T-helper 22 cell (primary cell): Measurements from ENCODE around the gene TIPARP.

ENCODE experiments used
- DNase-seq: peaks from one replicate; pipeline ENCODE4 v3.0.0-alpha.2; 2020; ENCODE audit warnings: low read depth

The TIPARP gene, protein sequence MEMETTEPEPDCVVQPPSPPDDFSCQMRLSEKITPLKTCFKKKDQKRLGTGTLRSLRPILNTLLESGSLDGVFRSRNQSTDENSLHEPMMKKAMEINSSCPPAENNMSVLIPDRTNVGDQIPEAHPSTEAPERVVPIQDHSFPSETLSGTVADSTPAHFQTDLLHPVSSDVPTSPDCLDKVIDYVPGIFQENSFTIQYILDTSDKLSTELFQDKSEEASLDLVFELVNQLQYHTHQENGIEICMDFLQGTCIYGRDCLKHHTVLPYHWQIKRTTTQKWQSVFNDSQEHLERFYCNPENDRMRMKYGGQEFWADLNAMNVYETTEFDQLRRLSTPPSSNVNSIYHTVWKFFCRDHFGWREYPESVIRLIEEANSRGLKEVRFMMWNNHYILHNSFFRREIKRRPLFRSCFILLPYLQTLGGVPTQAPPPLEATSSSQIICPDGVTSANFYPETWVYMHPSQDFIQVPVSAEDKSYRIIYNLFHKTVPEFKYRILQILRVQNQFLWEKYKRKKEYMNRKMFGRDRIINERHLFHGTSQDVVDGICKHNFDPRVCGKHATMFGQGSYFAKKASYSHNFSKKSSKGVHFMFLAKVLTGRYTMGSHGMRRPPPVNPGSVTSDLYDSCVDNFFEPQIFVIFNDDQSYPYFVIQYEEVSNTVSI

DNA sequence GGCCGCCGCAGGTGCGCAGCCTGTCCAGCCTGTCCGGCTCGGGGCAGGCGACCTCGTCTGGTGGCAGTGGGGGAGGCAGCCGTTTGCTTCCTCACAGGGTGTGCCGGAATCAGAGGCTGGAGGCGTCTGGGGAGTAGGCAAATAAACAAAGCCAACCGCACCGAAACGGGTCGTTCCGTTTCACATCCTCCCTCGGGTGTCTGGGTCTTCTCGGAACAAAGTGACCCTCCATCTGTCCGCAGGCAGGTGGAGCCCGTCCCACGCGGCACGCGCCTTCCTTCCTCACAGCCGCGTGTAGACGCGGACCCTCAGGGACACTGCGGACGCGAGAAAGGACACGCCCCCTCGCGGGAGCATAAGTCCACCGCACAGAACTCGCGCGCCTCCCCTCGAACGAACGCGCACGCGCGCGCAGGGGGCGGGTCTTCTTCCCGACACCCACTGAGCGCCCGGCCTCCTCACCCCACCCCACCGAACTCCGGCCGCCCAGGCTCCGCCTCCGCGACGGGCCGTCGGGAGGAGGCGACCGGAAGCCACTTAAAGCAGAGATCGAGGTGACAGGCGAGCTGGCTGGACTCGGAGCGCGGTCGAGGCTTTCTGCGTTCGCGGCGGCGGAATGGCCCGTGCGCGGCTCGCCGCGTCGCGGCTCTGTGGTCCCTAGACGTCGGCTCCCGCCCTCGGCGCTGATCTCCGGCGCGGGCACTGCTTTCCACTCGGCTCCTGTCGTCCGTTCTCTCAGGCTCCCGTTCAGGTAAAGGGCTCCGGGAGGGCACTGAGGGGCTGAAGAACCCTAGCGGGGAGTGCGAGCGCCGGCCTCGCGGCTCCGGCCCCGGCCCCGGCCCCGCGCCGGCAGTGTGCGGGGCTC is at the start of gene TIPARP:
Gene TIPARP (plus strand): TSS at position 545 of the 865 bp plus-strand sequence. CDS start 3,108 bp downstream, outside the sequence.
- peak; percentile 98 for DNase-seq

DNA sequence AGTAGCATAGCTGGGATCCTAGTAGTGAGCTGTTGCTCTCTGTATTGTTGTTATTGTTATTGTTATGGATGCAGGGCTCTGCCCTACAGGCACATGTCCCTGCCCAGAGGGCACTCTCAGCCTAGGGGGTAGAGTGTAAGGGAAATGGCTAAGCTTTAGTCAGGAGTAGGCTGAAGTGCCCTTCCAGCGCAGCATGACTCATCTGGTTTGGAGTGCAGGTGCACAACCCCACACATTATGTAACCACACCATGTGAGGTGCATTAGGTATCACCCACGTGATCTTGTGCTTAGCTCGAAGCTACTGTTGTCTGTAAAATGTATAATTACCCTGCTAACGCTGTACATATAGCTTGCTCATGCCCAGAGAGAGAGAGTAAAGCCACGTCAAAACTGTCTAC is 48.3 kb upstream of the TIPARP start:
- DNase-seq = no peak

DNA sequence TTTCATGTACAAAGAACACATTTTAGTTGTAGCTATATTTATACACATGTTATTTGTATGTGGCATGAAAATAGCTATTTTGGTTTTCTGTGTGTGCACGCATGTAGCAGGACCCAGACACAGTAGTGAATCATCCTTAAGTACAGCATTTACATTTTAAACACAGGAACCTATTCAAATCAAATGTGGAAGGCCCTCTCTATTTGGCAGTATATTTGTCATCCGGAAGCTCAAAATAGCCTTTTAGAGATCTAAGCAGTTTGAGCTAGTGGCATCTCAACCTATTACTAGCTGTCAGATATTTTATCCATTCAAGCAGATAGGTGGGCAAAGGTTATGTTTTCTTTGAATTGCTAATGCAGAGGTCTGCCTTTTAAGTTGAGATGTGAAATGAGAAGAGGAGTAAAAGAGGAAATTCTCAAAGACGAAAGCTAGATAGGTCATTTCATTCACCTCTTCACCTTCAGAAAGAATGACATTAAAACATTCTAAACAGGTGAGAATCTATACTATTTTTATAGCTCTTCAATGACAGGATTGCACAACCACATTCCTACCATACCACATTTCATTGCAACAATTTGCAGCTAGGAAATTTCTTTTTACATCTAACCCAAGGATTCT is 46.3 kb upstream of the TIPARP start:
- no peak for DNase-seq

DNA sequence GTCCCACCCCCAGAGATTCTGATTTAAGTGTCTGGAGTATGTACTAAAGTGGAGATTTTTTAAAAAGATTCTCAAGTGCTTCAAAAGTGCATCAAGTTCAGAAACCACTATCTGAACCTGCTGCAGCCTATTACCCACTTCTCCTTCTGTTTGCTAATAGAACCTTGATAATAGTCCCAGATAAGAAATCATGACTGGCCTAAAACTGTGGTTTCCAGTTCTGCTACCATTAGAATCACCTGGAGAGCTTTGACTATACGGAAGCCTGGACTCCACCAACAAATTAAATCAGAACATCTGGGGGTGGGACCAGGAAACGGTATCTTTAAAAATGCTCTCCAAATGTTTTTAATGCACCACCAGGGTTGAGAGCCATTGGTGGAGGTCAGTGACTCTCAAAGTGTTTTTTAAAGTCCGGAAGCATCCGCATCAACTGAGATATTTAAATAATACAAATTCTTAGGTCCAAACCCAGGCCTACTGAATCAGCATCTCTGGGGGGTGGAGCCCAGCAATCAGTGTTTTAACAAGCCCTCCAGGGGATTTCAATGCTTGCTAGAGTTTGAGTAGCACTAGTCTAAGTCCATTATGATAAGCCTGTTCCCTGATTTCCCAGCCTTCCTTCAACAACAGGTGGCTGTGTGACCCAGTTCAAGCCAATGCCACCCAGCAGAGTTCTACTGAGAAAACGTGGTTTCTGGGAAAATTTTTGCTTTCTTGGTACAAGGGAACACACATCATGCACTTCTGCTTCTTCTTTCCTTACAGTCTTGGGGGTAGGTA is 45.4 kb upstream of the TIPARP start:
- DNase-seq = no peak

DNA sequence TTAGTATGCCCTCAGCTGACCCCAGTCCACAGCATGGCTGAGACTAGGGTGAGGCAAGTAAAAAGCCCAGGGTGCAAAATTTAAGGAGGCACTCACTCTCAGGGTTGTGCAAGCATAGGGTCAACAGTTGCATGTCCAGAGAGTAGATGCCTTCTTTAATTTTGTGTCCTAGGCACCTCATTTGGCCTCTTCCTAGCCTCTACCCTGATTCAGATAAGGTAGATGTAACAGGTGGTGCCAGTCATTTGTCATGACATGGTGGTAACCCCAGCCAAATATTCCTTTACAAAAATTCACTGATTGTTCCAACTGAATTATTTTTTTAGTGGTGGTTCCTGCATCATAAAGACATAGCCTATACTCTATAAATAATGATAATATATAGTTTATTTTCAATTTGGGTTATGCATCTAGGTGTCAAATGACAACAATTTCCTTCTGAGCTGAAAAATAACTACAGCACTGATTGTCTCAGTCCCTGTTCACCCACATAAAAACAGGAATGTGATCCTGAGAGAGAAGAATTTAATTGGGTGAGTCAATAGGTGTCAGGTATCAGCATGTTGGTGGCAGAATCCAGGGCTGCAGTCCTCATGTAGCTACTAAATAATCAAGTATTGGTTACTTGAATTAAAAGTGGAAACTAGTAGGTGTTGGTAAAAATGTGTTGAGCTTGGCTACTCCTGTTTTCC is 44.2 kb upstream of the TIPARP start:
- DNase-seq = no peak

DNA sequence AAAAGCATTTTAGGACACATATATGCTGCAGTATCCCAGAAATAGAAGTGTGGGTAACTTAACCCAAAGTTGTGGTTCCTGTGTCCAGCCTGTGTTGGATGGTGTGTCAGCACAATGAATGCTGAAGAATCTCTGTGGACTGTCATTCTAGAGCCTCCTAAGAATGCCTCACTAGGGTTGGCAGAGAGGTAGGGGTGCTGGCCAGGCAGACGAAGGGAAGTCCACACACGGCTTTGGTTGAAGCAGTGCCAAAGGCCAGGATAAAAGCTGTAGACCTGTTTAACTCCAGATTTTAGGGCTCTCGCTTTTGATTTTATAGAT is 43.7 kb upstream of the TIPARP start:
- no peak for DNase-seq

DNA sequence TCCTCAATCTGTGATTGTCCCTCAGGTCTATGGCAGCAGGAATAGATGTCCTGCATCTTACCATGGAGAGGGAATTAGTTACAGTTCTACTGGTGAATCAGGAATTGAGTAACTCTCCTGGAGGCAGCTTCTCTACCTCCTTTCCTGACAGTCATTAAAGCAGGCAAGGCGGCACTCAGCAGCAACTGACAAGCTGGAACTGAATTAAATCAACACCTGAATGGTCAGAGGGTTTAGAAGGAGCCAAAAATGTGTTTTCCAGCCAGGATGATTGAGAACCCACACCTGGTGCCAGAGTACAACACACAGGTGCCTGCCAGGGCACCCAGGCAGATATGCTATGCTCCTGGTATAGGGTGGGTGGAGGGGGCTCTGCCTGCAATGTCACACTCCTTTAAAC is 43.1 kb upstream of the TIPARP start:
- DNase-seq = no peak

DNA sequence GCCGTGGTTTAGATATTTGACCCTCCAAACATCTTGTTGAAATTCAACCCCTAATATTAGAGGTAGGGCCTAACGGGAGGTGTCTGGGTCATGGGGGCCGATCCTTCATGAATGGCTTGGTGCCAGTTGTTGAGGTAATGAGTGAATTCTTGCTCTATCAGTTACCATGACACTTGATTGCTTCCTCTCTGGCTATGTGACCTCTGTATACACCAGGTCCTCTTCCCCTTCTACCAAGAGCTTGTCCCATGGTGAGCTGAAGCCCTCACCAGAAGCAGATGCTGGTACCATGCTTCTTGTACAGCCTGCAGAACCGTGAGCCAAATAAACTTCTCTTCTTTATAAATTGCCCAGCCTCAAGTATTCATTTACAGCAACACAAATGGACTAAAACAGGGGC is 41.8 kb upstream of the TIPARP start:
- DNase-seq = no peak

DNA sequence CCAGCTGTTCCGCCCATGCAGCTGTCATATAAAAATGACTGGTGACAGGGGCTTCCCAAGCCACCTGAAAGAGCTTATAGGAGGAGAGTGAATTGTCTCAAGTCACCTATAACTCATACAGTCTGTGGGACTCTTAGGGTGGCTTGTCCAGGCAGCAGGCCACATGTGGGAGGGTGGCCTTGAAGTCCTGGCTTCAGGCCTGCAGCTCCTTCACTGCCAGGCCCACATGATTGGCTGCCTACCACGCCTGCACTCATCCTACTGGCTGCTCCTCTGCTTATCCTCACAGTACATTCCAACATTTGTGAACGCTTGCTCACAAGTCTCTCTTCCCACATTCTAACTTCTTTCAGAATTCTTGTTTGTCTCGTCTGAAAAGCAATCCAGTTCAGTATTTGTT is 41.1 kb upstream of the TIPARP start:
- no peak for DNase-seq

DNA sequence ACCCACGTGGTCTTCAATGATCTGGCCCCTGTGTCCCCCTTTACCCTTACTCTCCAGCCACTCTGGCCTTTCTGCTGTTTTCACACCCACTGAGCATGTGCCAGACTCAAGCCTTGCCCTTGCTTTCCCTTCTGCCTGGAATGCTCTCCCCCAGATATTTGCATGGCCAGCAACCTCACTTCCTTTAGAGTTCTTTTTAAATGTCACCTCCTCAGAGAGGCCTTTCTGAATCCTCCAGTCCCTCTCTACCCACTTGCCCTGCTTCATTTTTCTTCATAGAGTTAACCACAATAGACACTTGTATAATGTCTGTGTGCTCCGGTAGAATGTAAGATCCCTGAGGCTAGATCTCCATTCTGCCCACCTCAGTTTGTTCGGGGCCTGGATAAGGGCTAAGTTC is 39.4 kb upstream of the TIPARP start:
- DNase-seq = no peak

DNA sequence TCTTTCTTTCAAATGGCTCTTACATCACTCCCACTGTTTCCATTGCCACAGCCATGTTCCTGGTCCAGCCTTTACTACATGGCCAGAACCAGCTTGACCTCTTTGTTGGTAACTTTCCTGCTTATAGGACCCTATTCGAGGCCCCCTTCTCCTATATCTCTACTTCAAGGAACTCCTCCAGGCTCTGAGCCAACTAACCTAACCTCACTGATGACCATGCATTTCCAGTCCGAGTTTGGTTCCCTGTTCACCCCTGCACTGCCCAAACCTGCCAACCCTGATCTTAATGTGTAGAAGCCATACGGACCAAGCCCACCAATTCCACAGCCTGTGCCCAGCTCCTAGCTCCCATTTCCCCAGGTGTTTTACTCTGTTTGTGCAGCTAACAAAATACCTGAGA is 38.4 kb upstream of the TIPARP start:
- DNase-seq = no peak

DNA sequence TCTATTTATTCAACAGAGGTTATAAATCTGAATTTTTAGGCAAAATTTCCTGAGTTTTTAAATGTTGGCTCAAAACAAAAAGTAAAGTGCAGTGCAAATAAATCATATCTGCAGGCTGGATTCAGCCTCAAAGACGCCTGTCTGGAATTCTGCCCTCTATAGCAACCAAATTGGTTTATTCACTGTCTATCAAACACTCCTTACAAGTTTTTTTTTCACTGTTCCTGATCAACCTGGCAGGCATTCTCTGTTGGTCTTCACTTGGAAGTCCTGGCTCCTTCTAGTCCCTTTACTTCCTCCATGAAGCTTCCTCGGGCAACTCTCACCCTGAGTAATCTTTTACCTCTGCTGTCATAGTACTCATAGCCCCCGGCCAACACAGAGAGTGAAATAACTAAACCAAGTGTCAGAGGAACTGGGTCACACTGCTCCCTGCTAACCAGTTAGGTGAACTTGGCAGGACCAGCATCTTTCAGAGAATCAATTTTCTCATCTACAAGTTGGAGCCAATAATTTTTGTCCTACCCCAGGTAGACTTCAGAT is 36.8 kb upstream of the TIPARP start:
- DNase-seq = no peak

DNA sequence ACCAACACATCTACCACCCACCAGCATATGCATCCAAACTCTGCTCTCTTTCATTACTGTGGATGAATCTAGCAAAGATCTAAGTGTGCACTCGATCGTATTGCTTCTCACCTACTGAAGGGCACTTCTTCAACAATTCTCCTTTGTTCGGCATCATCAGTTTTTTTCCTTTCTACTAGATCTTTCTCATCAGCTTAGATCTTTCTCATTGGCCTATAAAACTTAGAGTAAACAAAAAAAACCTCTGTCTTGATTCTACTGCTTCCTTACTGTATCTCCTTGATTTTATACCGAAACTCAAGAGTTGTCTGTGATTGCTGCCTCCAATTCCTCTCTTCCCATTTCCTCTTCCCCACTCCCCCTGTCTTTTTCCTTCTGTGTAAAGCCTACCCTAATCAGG is 36.1 kb upstream of the TIPARP start:
- DNase-seq = no peak

DNA sequence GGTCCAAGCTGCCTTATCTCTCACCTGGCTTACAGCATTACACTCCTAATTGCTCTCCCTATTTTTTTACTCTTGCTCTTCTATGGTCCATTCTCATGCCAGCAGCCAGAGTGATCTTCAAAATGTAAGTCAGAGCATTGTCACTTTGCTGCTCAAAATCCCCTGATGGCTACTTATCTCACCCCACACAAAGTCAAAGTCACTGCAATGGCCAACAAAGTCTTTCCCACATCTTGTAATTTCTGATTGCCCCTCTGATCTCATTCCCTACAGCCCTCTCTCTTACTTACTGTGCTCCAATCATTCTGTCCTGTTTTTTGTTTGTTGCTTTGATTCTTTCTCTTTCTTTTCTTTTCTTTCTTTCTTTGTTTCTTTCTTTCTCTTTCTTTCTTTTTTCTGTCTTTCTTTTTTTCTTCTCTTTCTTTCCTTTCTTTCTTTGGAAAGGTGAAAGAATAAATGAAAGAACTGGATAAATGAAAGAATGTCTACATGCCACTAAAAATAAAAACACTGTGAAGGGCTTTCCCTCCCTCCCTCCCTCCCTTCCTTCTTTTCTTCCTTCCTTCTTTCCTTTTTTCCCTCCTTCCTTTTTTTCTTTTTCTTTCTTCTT is 34.9 kb upstream of the TIPARP start:
- DNase-seq = no peak

DNA sequence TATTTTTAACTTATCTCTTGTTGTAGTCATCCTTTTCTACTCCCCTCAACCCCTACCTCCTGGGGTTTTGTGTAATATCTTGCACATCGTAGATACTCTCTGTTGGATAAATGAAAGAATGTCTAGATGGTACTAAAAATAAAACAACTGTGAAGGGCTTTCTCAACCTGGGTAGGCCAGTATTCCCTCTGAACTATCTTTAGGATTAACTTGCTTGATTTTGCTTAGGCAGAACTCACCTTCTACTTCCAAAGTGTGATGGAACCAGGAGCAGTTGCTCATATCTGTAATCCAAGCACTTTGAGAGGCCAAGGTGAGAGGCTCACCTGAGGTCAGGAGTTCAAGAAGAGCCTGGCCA is 32.8 kb upstream of the TIPARP start:
- no peak for DNase-seq

DNA sequence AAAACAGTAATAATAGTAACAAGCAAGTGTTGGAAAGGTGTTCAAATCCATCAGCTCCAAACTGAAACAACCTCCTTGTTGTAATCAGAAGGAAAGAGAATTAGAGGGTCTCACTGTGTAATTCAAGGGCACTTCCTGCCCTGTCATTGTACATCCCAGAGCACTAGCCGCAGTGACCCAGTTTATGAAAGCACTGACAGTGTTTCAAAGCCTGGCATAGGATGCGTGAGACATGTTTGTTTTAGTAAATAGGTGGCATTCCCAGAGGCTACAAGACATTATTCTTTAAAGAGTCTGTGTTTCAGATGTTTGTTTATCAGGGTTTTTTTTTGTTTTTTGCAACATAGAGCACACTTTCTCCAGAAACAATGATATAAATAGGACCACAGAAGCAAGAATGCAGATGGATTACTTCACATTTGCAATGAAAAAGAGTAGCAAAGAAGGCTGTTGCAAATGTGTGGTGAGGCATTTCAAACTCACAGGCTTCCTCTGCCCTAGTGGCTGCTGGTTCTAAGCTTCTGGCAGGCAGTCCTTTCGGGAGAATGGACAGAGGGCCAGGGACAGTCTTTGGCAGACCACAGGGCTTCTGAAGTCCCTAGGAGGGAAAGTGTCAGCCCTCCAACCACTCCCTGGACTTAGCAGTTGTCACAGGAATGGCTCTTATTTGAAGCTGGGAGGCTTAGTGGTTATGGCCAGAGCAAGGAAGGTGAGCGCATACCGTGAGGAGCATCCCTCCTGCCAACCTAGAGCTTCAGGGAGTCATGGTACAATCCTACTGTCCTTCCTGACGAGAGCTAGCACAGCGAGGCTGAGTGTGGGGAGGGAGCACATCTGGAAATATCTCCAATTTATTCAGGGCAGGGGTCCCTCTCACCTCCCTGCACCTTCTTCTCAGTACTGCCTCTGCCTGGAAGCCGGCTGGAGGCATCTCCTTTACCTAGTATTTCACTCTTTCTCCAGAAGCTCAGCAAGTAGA is 31.4 kb upstream of the TIPARP start:
- no peak for DNase-seq

DNA sequence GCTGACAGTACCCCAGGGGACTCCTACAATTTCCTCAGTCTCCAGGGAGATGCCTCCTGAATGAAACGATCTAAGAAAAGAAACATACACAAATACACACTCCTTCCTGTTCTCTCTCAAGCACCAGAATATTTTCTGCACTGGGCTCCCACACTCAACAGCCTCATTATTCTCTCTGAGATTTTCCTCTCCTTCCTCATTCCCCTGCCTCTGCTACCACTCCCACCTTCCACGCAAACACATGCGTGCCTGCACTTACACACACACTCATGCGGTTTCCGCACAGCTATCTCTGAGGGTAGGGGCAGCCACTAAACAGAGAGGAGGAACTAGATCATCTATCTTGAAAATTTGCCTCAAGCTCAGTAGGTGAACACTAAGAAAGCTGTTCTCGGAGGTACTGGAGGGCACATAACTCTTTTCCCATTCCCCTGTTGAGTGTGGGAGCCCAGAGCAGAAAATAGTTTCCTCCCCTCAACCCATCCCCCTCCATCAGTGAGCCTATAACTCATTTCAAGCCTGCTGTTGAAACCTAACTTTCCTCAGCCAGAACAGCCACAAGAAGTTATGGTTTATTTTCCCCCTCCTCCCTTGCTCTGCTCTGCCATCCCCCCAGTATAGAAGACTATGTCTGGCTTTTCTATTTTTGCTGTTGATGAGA is 30.5 kb upstream of the TIPARP start:
- DNase-seq = no peak

DNA sequence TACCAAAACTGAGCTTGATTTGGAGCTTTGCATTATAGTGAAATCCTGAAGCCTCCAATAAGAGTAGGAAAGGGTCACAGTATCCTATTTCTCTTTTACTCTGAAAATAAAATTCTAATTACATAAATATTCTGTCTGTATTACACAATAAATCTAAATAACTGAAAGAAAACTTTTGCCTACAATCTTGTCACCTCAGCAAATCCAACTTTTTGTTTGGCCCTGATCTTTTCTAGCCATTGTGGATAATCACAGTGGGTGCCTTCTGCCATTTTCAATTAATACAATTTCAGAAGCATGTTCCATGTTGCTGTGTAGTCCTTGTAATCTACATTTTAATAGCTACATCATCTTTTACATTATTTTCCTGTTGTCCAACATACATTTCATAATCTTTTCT is 29.4 kb upstream of the TIPARP start:
- no peak for DNase-seq

DNA sequence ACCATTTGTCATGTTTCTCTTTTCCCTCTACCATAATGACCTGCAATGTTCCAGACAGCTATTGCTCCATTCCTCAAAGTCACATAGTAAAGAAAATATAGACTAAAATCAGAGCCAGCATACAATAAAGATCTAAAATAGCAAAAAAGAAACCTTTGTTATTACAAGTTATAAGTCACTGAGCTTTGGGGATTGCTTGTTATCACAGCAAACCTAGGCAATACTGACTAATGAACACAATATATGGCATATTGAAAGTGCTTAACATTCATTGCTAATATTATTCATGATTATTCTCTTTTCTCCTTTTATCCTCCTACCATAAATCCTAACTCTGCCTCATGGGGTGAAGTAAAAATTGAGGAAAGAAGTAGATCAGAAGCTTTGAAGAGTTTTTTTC is 27.4 kb upstream of the TIPARP start:
- no peak for DNase-seq
